HepG2 (cell line): ENCODE data around the gene FHDC1. TPM values are rescaled to one million over a fixed set of nuclear protein-coding genes. Genes with fewer than 3 reads are reported as not detected.

Experiments
- ATAC-seq: fragments of 200-7000 bp; cut with Tn5 transposase; 3 replicates; pipeline ENCODE4 v1.9.1; 2020; ENCODE audit warnings: mild to moderate bottlenecking, moderate library complexity
- BruUV-seq: library from RNA; stranded (reverse); fragments of 400-500 nt; replicated peaks from 2 replicates; lab custom pipeline; 2021; lab: Mats Ljungman, UMichigan
- CTCF ChIA-PET: fragments of 300-600 bp; formaldehyde crosslinking; extraction: SDS; loops from one replicate; lab custom pipeline; 2021; ENCODE audit warnings: low total read pairs, inconsistent platforms, low intra/inter-chr PET ratio; lab: Yijun Ruan, JAX
- POLR2A ChIA-PET: fragments of 350-600 bp; sonication (Branson Sonifier 250); formaldehyde crosslinking; loops from one replicate; lab custom pipeline; 2020; ENCODE audit warnings: antibody characterized with exemption, inconsistent platforms; lab: Yijun Ruan, JAX
- DNase-seq: peaks from one replicate; pipeline ENCODE4 v3.0.0-alpha.2; 2015; ENCODE audit warnings: low spot score
- FAIRE-seq: peaks from 3 replicates; lab custom pipeline; 2011; peaks lifted over from hg19 to GRCh38; lab: Jason Lieb, UNC
- H2AFZ ChIP-seq: one replicate; pipeline ENCODE4 v1.6.1; 2011; ENCODE audit warnings: low read length, inconsistent platforms
- H3K27ac ChIP-seq: fragments of 300-600 bp; 3 replicates; pipeline ENCODE4 v1.8.0; 2011; ENCODE audit warnings: mixed run types, mild to moderate bottlenecking, mixed read lengths, low read length, inconsistent platforms; ENCODE audit not compliant: insufficient read depth; ENCODE audit errors: extremely low read length
- H3K27me3 ChIP-seq, 2 experiments: fragments of 200-600 bp in 1 of 2; 2 replicates in 1 of 2; 3 replicates in 1 of 2; pipeline versions ENCODE4 v1.6.0 to v1.8.0; 2011; ENCODE audit warnings: low read length in 2 of 2, mild to moderate bottlenecking in 2 of 2, moderate library complexity in 2 of 2, inconsistent platforms in 1 of 2; ENCODE audit not compliant: insufficient read depth in 2 of 2, control insufficient read depth in 1 of 2
- H3K36me3 ChIP-seq, 2 experiments: fragments of 200-600 bp in 1 of 2; replicated peaks in 1 of 2; 2 replicates in 1 of 2; 3 replicates in 1 of 2; pipeline versions ENCODE4 v1.5.1 to v1.8.0; 2011; ENCODE audit warnings: low read length in 2 of 2, inconsistent platforms in 1 of 2; ENCODE audit not compliant: insufficient read depth in 2 of 2, control insufficient read depth in 1 of 2
- H3K4me1 ChIP-seq: 2 replicates; pipeline ENCODE4 v1.5.1; 2012; ENCODE audit warnings: low read length, inconsistent platforms; ENCODE audit not compliant: insufficient read depth
- H3K4me2 ChIP-seq: 2 replicates; pipeline ENCODE4 v1.6.0; 2011; ENCODE audit warnings: low read depth, low read length, inconsistent platforms
- H3K4me3 ChIP-seq, 3 experiments: fragments of 200-600 bp in 1 of 3; sonication (generic), shearing (Covaris generic) in 1 of 3; replicated peaks in 1 of 3; 2 replicates each; pipeline ENCODE4 v1.5.1; 2011 to 2016; ENCODE audit warnings: low read length in 3 of 3, inconsistent platforms in 2 of 3, low read depth in 2 of 3, mild to moderate bottlenecking in 2 of 3, control low read depth in 1 of 3, mixed read lengths in 1 of 3; ENCODE audit not compliant: insufficient read depth in 1 of 3
- H3K79me2 ChIP-seq: one replicate; pipeline ENCODE4 v1.6.1; 2011; ENCODE audit warnings: low read length, inconsistent platforms; ENCODE audit not compliant: insufficient read depth
- H3K9ac ChIP-seq: 2 replicates; pipeline ENCODE4 v1.6.0; 2011; ENCODE audit warnings: mild to moderate bottlenecking, low read depth, low read length, inconsistent platforms; ENCODE audit not compliant: insufficient read depth
- H3K9me3 ChIP-seq: 2 replicates; pipeline ENCODE4 v1.5.1; 2012; ENCODE audit warnings: mild to moderate bottlenecking, low read length
- H4K20me1 ChIP-seq: 2 replicates; pipeline ENCODE4 v1.6.0; 2011; ENCODE audit warnings: inconsistent platforms, mild to moderate bottlenecking, low read length, moderate library complexity; ENCODE audit not compliant: insufficient read depth
- BORCS8-MEF2B ChIP-seq: sonication (generic); formaldehyde crosslinking; IDR thresholded peaks from 2 replicates; pipeline ENCODE4 v1.8.0; 2022; ENCODE audit warnings: mild to moderate bottlenecking, missing genetic modification reagents
- CBFB ChIP-seq: sonication (generic); formaldehyde crosslinking; IDR thresholded peaks from 2 replicates; pipeline ENCODE4 v1.4.0; 2020; ENCODE audit warnings: missing genetic modification reagents
- HNRNPL ChIP-seq: fragments of 200-400 bp; formaldehyde crosslinking; IDR thresholded peaks from 2 replicates; pipeline ENCODE4 v1.6.1; 2017; ENCODE audit warnings: mild to moderate bottlenecking, low read depth, low read length
- MBD4 ChIP-seq: IDR thresholded peaks from 2 replicates; pipeline ENCODE4 v1.6.1; 2012; ENCODE audit warnings: low read length, inconsistent platforms, borderline replicate concordance
- NR1H2 ChIP-seq: sonication (generic); formaldehyde crosslinking; IDR thresholded peaks from 2 replicates; pipeline ENCODE4 v1.8.1; 2022; ENCODE audit warnings: low read depth, missing genetic modification reagents, borderline replicate concordance
- REXO4 ChIP-seq: sonication (generic); formaldehyde crosslinking; IDR thresholded peaks from 2 replicates; pipeline ENCODE4 v1.8.0; 2022; ENCODE audit warnings: missing genetic modification reagents, mild to moderate bottlenecking, borderline replicate concordance
- SRF ChIP-seq: IDR thresholded peaks from 2 replicates; pipeline ENCODE4 v1.6.1; 2011; ENCODE audit warnings: mild to moderate bottlenecking, low read depth, low read length, moderate library complexity
- SRSF1 ChIP-seq: fragments of 200-400 bp; formaldehyde crosslinking; optimal IDR thresholded peaks from 2 replicates; pipeline ENCODE3; 2017; ENCODE audit warnings: mild to moderate bottlenecking, low read depth, low read length, moderate library complexity
- SRSF9 ChIP-seq: fragments of 200-400 bp; formaldehyde crosslinking; IDR thresholded peaks from 2 replicates; pipeline ENCODE4 v1.6.1; 2018; ENCODE audit warnings: borderline replicate concordance, mild to moderate bottlenecking, low read depth, low read length; ENCODE audit not compliant: insufficient read depth, poor library complexity, severe bottlenecking
- ZFP36 ChIP-seq: fragments of 150-350 bp; IDR thresholded peaks from 2 replicates; pipeline ENCODE4 v1.6.1; 2018; ENCODE audit warnings: borderline replicate concordance, low read length, low read depth; ENCODE audit not compliant: partially characterized antibody
- ZNF441 ChIP-seq: sonication (generic); formaldehyde crosslinking; IDR thresholded peaks from 2 replicates; pipeline ENCODE4 v1.7.0; 2021; ENCODE audit warnings: missing genetic modification reagents, borderline replicate concordance
- WGBS: methylation state at CpG from one replicate; pipeline ENCODE4 v1.1.6; 2017; ENCODE audit warnings: low lambda C conversion rate; 5-methylcytosine and 5-hydroxymethylcytosine counted together
- in situ Hi-C: cut with HindIII; loops from 2 replicates; pipeline ENCODE4 v1.10.0; 2017; ENCODE audit warnings: low pct_unique_long_range_greater_than_20kb; ENCODE audit not compliant: extremely low pct_ligation_motif_present
- intact Hi-C: fragments of 100-400 bp; cut with micrococcal nuclease; formaldehyde crosslinking; loops from one replicate; pipeline ENCODE4 v1.10.0; 2022; ENCODE audit not compliant: unreplicated experiment
- polyA plus RNA-seq, 8 experiments: library from polyadenylated mRNA; depleted of rRNA in 3 of 8; stranded (reverse) in 7 of 8; unstranded in 1 of 8; fragments of >200 nt; fragmentation: Illumina TruSeq in 4 of 8; extraction: Trizol in 4 of 8; gene quantifications; 2 replicates each; pipeline versions ENCODE4 v1.2.1 to v1.2.3, GENCODE V29; 2011 to 2016; ENCODE audit warnings: low read depth in 4 of 8, missing spikeins in 1 of 8, mixed read lengths in 1 of 8; ENCODE audit not compliant: insufficient read depth in 1 of 8
- total RNA-seq, 5 experiments: library from RNA; depleted of rRNA; stranded (reverse); fragments of >200 nt; fragmentation: Illumina TruSeq; extraction: Trizol; gene quantifications; 2 replicates each; pipeline ENCODE4 v1.2.3, GENCODE V29; 2016; ENCODE audit warnings: low read depth in 1 of 5
- TF ChIP-seq, protein P1 (sequence below): IDR thresholded peaks from 2 replicates; pipeline ENCODE4 v1.6.1; 2016; ENCODE audit warnings: missing compliant biosample characterization, missing genetic modification reagents, borderline replicate concordance
- TF ChIP-seq, protein P2 (sequence below): sonication (generic); formaldehyde crosslinking; IDR thresholded peaks from 2 replicates; pipeline ENCODE4 v1.5.0; 2020; ENCODE audit warnings: missing genetic modification reagents

The FHDC1 gene
- total and polyA plus RNA-seq, 2 of the 13 experiments (the other 11 are each of a cell fraction or from before 2014, with no cell fraction given), result 0.07 to 0.15 TPM

DNA sequence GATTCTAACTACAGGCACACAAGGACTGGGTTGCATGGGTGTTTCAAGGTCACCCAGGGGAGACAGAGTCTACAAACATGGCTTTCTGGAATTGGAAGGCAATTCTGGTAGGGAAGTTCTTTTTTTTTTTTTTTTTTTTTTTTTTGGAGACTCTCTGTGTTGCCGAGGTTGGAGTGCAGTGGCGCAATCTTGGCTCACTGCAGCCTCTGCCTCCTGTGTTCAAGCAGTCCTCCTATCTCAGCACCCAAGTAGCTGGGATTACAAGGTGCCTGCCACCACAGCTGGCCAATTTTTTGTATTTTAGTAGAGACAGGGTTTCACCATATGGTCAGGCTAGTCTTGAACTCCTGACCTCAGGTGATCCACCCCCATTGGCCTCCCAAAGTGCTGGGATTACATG lies 16.3 kb upstream of the FHDC1 start:
- no TSS peak for BruUV-seq
- no peaks in the 10 kb centered on the region for H3K79me2 ChIP-seq
- TF ChIP-seq HNRNPL (no peak), NR1H2 (no peak), REXO4 (no peak), SRSF9 (no peak), BORCS8-MEF2B (CRISPR knock-in tag) (no peak), ZNF441 (CRISPR knock-in tag) (no peak), MBD4 (no peak)
- TF ChIP-seq, protein P1, sequence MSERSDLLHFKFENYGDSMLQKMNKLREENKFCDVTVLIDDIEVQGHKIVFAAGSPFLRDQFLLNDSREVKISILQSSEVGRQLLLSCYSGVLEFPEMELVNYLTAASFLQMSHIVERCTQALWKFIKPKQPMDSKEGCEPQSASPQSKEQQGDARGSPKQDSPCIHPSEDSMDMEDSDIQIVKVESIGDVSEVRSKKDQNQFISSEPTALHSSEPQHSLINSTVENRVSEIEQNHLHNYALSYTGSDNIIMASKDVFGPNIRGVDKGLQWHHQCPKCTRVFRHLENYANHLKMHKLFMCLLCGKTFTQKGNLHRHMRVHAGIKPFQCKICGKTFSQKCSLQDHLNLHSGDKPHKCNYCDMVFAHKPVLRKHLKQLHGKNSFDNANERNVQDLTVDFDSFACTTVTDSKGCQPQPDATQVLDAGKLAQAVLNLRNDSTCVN (CRISPR knock-in tag), result no peak
- H3K4me3 ChIP-seq, result no peak overlapping the region
- H3K4me1 ChIP-seq, result no peaks in the 10 kb centered on the region
- POLR2A ChIA-PET, result no interaction called here
- H3K4me2 ChIP-seq, result no peak overlapping the region
- no peaks in the 10 kb centered on the region for H4K20me1 ChIP-seq
- H3K9me3 ChIP-seq, result peaks cover 26% of the 10 kb centered on the region
- H3K36me3 ChIP-seq, result no peaks in the 10 kb centered on the region
- no peak overlapping the region for H3K27ac ChIP-seq
- CTCF ChIA-PET, result no interaction called here
- H3K9ac ChIP-seq, result no peak overlapping the region
- intact Hi-C loops, result no loop called here
- FAIRE-seq, result no peak
- in situ Hi-C loops, result no loop called here
- DNase-seq, result no peak
- no peaks in the 10 kb centered on the region for H3K27me3 ChIP-seq
- 60% methylated on average over 2 of the region's 2 CpGs for WGBS
- ATAC-seq, result no peak
- H2AFZ ChIP-seq, result no peak overlapping the region

DNA sequence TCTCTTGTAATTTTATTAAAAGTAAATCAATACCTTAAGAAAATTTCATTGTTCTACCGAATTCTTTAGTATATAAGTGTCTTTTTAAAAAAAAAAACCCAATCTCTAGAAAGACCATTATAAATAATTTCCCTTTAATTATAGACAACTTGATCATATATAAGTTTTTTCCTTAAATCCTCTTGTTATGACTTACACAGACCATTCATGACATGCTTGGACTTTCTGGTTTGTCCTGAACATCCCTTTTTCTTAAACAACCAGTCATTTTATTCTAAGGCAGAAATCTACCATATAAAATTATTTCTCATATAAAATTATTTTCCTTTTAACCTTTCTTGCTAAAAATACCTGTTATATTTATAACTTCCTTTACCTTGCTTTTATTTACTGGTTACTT lies 15.4 kb upstream of the FHDC1 start:
- Histone ChIP-seq H4K20me1 (no peaks in the 10 kb centered on the region), H3K4me3 (no peak overlapping the region), H3K27me3 (no peaks in the 10 kb centered on the region), H3K9me3 (peaks cover 26% of the 10 kb centered on the region), H3K9ac (no peak overlapping the region), H3K4me1 (no peaks in the 10 kb centered on the region), H3K27ac (no peak overlapping the region), H3K36me3 (no peaks in the 10 kb centered on the region), H3K4me2 (no peak overlapping the region), H2AFZ (no peak overlapping the region), H3K79me2 (no peaks in the 10 kb centered on the region)
- intact Hi-C loops (no loop called here), in situ Hi-C loops (no loop called here)
- peak; percentile 76 for TF ChIP-seq ZFP36
- no peak for TF ChIP-seq CBFB (CRISPR knock-in tag)
- no peak for TF ChIP-seq SRSF1
- TF ChIP-seq, protein P2, sequence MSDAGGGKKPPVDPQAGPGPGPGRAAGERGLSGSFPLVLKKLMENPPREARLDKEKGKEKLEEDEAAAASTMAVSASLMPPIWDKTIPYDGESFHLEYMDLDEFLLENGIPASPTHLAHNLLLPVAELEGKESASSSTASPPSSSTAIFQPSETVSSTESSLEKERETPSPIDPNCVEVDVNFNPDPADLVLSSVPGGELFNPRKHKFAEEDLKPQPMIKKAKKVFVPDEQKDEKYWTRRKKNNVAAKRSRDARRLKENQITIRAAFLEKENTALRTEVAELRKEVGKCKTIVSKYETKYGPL, result no peak
- no peak for TF ChIP-seq SRF
- WGBS, result 7% methylated on average over 1 of the region's 1 CpG
- no peak for FAIRE-seq
- ChIA-PET POLR2A (no interaction called here), CTCF (no interaction called here)
- BruUV-seq, result no TSS peak
- no peak for DNase-seq
- ATAC-seq, result no peak
